Spleen (tissue), 7 donors: ENCODE data around the gene HDAC9.

ENCODE experiments used
- CTCF ChIP-seq, 11 experiments: fragments of 200-600 bp in 7 of 11; fragments of 450-650 bp in 4 of 11; sonication (generic) in 4 of 11; IDR thresholded peaks in 8 of 11; conservative IDR thresholded peaks in 3 of 11; 1 replicate in 7 of 11; 2 replicates in 4 of 11; pipeline versions ENCODE4 v1.4.0 to v1.8.0; 2016 to 2021; ENCODE audit warnings: antibody characterized with exemption in 11 of 11, inconsistent platforms in 4 of 11, mild to moderate bottlenecking in 1 of 11
- POLR2A ChIP-seq, 3 donors: fragments of 450-650 bp; IDR thresholded peaks; one replicate each; pipeline ENCODE4 v1.5.1; 2017; ENCODE audit warnings: antibody characterized with exemption in 3 of 3, mild to moderate bottlenecking in 1 of 3
- donor health status: DM: no; HTN: no; CAD: no; lungs with moderate emphysema.
- donor health status: DM: no; HTN: no; CAD: no.
- donor health status: DM: no; HTN: no; CAD: no.

GRCh38 chr7:18684916-18685315 lies 189.4 kb downstream of the HDAC9 start:
- no peak for TF ChIP-seq POLR2A (IDR thresholded peaks at IDR 0.05)
- TF ChIP-seq CTCF (IDR thresholded peaks at IDR 0.05 in 8 of 11, conservative IDR thresholded peaks at IDR 0.05 in 3 of 11) = no peak
